Right atrium auricular region (tissue), 2 donors: ENCODE measurements around the gene DEXI. TPM values are rescaled to one million over a fixed set of nuclear protein-coding genes. Genes with fewer than 3 reads are reported as not detected.

Experiments used
- DNase-seq: peaks from one replicate; pipeline ENCODE4 v3.0.0-alpha.2; 2019; ENCODE audit warnings: low spot score
- H3K27ac ChIP-seq, 2 donors: fragments of 200-600 bp; sonication (generic); 1 replicate in 1 of 2; 2 replicates in 1 of 2; pipeline ENCODE4 v1.5.1; 2016 to 2019
- H3K27me3 ChIP-seq, 2 donors: fragments of 200-600 bp; sonication (generic); one replicate each; pipeline versions ENCODE4 v1.5.1 to v1.6.0; 2017 to 2019
- H3K36me3 ChIP-seq: fragments of 200-600 bp; sonication (generic); one replicate; pipeline ENCODE4 v1.5.1; 2016
- H3K4me1 ChIP-seq, 2 donors: fragments of 200-600 bp; sonication (generic); one replicate each; pipeline versions ENCODE4 v1.5.1 to v1.6.0; 2017 to 2019
- H3K4me3 ChIP-seq, 2 donors: fragments of 200-600 bp; sonication (generic); 1 replicate in 1 of 2; 2 replicates in 1 of 2; pipeline ENCODE4 v1.5.1; 2017 to 2019; ENCODE audit warnings: mild to moderate bottlenecking in 1 of 2, moderate library complexity in 1 of 2
- H3K9me3 ChIP-seq, 2 donors: fragments of 200-600 bp; sonication (generic); one replicate each; pipeline ENCODE4 v1.5.1; 2019
- CTCF ChIP-seq, 2 donors: fragments of 200-600 bp; sonication (generic); IDR thresholded peaks; one replicate each; pipeline ENCODE4 v1.5.1; 2019; ENCODE audit warnings: antibody characterized with exemption in 2 of 2
- total RNA-seq, 2 donors: library from RNA; depleted of rRNA; stranded (reverse); fragments of >200 nt; gene quantifications; one replicate each; pipeline ENCODE4 v1.1.0, GENCODE V29; 2016

DEXI gene
- total RNA-seq, 2 donors from 2014 or later, result 129 to 164 TPM

GRCh38 chr16:10921536-10922327, 20.5 kb downstream of the DEXI start:
- DNase-seq, result no peak
- H3K36me3 ChIP-seq, result peaks cover 21% of the 10 kb centered on the region
- H3K9me3 ChIP-seq, result no peaks in the 10 kb centered on the region
- peak overlapping the region; percentile 84 to 87 for H3K27ac ChIP-seq
- no peaks in the 10 kb centered on the region for H3K27me3 ChIP-seq
- no peak overlapping the region for H3K4me3 ChIP-seq
- H3K4me1 ChIP-seq, result peaks cover 0 to 54% of the 10 kb centered on the region in 2 donors
- TF ChIP-seq CTCF (IDR thresholded peaks at IDR 0.05), result no peak

GRCh38 chr16:10920726-10921427, 21.4 kb downstream of the DEXI start:
- H3K4me3 ChIP-seq, result no peak overlapping the region
- no peak for TF ChIP-seq CTCF (IDR thresholded peaks at IDR 0.05)
- peak overlapping the region; percentile 84 to 87 for H3K27ac ChIP-seq
- H3K9me3 ChIP-seq, result no peaks in the 10 kb centered on the region
- DNase-seq, result no peak
- H3K27me3 ChIP-seq, result no peaks in the 10 kb centered on the region
- peaks cover 13% of the 10 kb centered on the region for H3K36me3 ChIP-seq
- H3K4me1 ChIP-seq, result peaks cover 0 to 54% of the 10 kb centered on the region in 2 donors

- peak overlapping the region; percentile 38 to 73 for H3K27ac ChIP-seq
- no peaks in the 10 kb centered on the region for H3K9me3 ChIP-seq
- H3K4me1 ChIP-seq, result peaks cover 0 to 46% of the 10 kb centered on the region in 2 donors
- no peaks in the 10 kb centered on the region for H3K27me3 ChIP-seq
- no peak overlapping the region for H3K4me3 ChIP-seq
- H3K36me3 ChIP-seq, result no peaks in the 10 kb centered on the region
- peak in 1 of 2 donors; percentile 10 for TF ChIP-seq CTCF (IDR thresholded peaks at IDR 0.05)
- DNase-seq, result no peak
Observed at GRCh38 chr16:10919003-10919351, 23.3 kb downstream of the DEXI start.

GRCh38 chr16:10918294-10919002, 23.8 kb downstream of the DEXI start:
- H3K36me3 ChIP-seq, result no peaks in the 10 kb centered on the region
- no peak overlapping the region for H3K4me3 ChIP-seq
- peaks cover 0 to 41% of the 10 kb centered on the region in 2 donors for H3K4me1 ChIP-seq
- TF ChIP-seq CTCF (IDR thresholded peaks at IDR 0.05), result peak; percentile 94 to 97
- H3K27me3 ChIP-seq, result no peaks in the 10 kb centered on the region
- H3K27ac ChIP-seq, result peak overlapping the region; percentile 38 to 73
- peak; percentile 99 for DNase-seq
- H3K9me3 ChIP-seq, result no peaks in the 10 kb centered on the region

GRCh38 chr16:10916534-10916933, 25.7 kb downstream of the DEXI start:
- Histone ChIP-seq H3K9me3 (no peaks in the 10 kb centered on the region), H3K27me3 (no peaks in the 10 kb centered on the region), H3K4me1 (peaks cover 0 to 22% of the 10 kb centered on the region in 2 donors), H3K27ac (no peak overlapping the region), H3K4me3 (no peak overlapping the region), H3K36me3 (no peaks in the 10 kb centered on the region)
- no peak for DNase-seq
- TF ChIP-seq CTCF (IDR thresholded peaks at IDR 0.05), result no peak
